Ovary (tissue), 9 donors: ENCODE measurements around the gene EAPP. TPM values are rescaled to one million over a fixed set of nuclear protein-coding genes. Genes with fewer than 3 reads are reported as not detected.

Source experiments
- DNase-seq, 5 donors: peaks; one replicate each; pipeline ENCODE4 v3.0.0-alpha.2; 2019 to 2020
- H3K27ac ChIP-seq, 2 donors: fragments of 200-600 bp; one replicate each; pipeline versions ENCODE4 v1.5.1 to v1.8.0; 2019 to 2022
- H3K27me3 ChIP-seq: fragments of 200-600 bp; one replicate; pipeline ENCODE4 v1.8.0; 2022
- H3K36me3 ChIP-seq: fragments of 200-600 bp; sonication (generic); one replicate; pipeline ENCODE4 v1.5.1; 2019
- H3K4me1 ChIP-seq: one replicate; pipeline ENCODE4 v1.8.1; 2013; ENCODE audit warnings: mild to moderate bottlenecking, moderate library complexity; ENCODE audit not compliant: insufficient read depth
- H3K4me3 ChIP-seq: fragments of 200-600 bp; sonication (generic); one replicate; pipeline ENCODE4 v1.5.1; 2017
- H3K9me3 ChIP-seq, 2 donors: fragments of 200-600 bp in 1 of 2; sonication (generic) in 1 of 2; one replicate each; pipeline versions ENCODE4 v1.5.1 to v1.8.1; 2013 to 2019; ENCODE audit warnings: mild to moderate bottlenecking in 1 of 2, moderate library complexity in 1 of 2
- EP300 ChIP-seq: sonication (generic); formaldehyde crosslinking; IDR thresholded peaks from one replicate; pipeline ENCODE4 v1.6.1; 2017; ENCODE audit warnings: antibody characterized with exemption
- POLR2A ChIP-seq: fragments of 450-650 bp; IDR thresholded peaks from one replicate; pipeline ENCODE4 v1.6.1; 2017; ENCODE audit warnings: antibody characterized with exemption, mild to moderate bottlenecking, moderate library complexity
- WGBS, 3 donors: extraction: QIAGEN DNeasy Blood & Tissue Kit in 1 of 3; methylation state at CpG; one replicate each; pipeline versions ENCODE4 v1.1.5 to v1.1.7; 2013 to 2017; 5-methylcytosine and 5-hydroxymethylcytosine counted together
- intact Hi-C, 4 donors: fragments of 100-400 bp; cut with DNase I; formaldehyde crosslinking; loops; one replicate each; pipeline versions ENCODE4 v1.11.0 to v1.15.1; 2022 to 2023
- polyA plus RNA-seq, 2 donors: library from polyadenylated mRNA; stranded (reverse); fragments of 200-250 nt in 1 of 2; fragments of 350-450 nt in 1 of 2; fragmentation: Illumina TruSeq in 1 of 2; extraction: RNeasy Lipid Tissue Mini Kit (QIAGEN cat#74804) in 1 of 2; gene quantifications; one replicate each; pipeline ENCODE4 v1.2.3, GENCODE V29; 2013 to 2014
- total RNA-seq, 7 donors: library from RNA; depleted of rRNA in 2 of 7; stranded (reverse); fragments of >200 nt in 2 of 7; fragmentation: NEBNext Ultra II Directional in 3 of 7; extraction: Animal tissue kit (Norgen Biotek cat#: 25700) in 3 of 7; gene quantifications; one replicate each; pipeline versions ENCODE4 v1.1.0 to v1.2.4, GENCODE V29; 2016 to 2023
- TF ChIP-seq, protein P1 (sequence below), 3 donors: fragments of 450-650 bp in 2 of 3; fragments of 200-600 bp in 1 of 3; IDR thresholded peaks; one replicate each; pipeline versions ENCODE4 v1.5.1 to v1.8.0; 2016 to 2022; ENCODE audit warnings: antibody characterized with exemption in 3 of 3, mild to moderate bottlenecking in 1 of 3
- donor health status: DM: no; HTN: no; CAD: no; lungs with moderate emphysema.
- donor health status: DM: no; HTN: no; CAD: no.
- donor health status: Bipolar disorder and iron deficiency.
- donor health status: DM: yes; HTN: yes; CAD: no.
- donor health status: DM: no; HTN: no; CAD: no.
- donor health status: DM: yes; HTN: yes; CAD: no.

The EAPP gene
- total and polyA plus RNA-seq, 9 donors: 41.1 to 67.8 (median 47.1) TPM

- peaks cover 12% of the 10 kb centered on the region for H3K4me1 ChIP-seq
- no peaks in the 10 kb centered on the region for H3K36me3 ChIP-seq
- H3K27me3 ChIP-seq: no peaks in the 10 kb centered on the region
- TF ChIP-seq, protein P1, sequence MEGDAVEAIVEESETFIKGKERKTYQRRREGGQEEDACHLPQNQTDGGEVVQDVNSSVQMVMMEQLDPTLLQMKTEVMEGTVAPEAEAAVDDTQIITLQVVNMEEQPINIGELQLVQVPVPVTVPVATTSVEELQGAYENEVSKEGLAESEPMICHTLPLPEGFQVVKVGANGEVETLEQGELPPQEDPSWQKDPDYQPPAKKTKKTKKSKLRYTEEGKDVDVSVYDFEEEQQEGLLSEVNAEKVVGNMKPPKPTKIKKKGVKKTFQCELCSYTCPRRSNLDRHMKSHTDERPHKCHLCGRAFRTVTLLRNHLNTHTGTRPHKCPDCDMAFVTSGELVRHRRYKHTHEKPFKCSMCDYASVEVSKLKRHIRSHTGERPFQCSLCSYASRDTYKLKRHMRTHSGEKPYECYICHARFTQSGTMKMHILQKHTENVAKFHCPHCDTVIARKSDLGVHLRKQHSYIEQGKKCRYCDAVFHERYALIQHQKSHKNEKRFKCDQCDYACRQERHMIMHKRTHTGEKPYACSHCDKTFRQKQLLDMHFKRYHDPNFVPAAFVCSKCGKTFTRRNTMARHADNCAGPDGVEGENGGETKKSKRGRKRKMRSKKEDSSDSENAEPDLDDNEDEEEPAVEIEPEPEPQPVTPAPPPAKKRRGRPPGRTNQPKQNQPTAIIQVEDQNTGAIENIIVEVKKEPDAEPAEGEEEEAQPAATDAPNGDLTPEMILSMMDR (IDR thresholded peaks at IDR 0.05): peak in 2 of 3 donors; percentile 14 to 21
- TF ChIP-seq POLR2A: peak; percentile 60
- TF ChIP-seq EP300: peak; percentile 96
- H3K27ac ChIP-seq: peak overlapping the region; percentile 79 to 90
- H3K4me3 ChIP-seq: no peak overlapping the region
- 12 to 15% (median 13%) methylated on average over 14 of the region's 14 CpGs for WGBS, 3 donors
- intact Hi-C loops: loop anchor here in 2 of 4 donors (5.0 kb wide), 2 partner anchors 35 to 40 kb away; partner anchors contain the start of genes EAPP (in 1 of the 2) and SPTSSA (in 1 of the 2)
- DNase-seq: peak; percentile 87 to 93 (median 90)
- H3K9me3 ChIP-seq: no peaks in the 10 kb centered on the region
Observed at GRCh38 chr14:34496679-34497513, 42.6 kb downstream of the EAPP start.

DNA sequence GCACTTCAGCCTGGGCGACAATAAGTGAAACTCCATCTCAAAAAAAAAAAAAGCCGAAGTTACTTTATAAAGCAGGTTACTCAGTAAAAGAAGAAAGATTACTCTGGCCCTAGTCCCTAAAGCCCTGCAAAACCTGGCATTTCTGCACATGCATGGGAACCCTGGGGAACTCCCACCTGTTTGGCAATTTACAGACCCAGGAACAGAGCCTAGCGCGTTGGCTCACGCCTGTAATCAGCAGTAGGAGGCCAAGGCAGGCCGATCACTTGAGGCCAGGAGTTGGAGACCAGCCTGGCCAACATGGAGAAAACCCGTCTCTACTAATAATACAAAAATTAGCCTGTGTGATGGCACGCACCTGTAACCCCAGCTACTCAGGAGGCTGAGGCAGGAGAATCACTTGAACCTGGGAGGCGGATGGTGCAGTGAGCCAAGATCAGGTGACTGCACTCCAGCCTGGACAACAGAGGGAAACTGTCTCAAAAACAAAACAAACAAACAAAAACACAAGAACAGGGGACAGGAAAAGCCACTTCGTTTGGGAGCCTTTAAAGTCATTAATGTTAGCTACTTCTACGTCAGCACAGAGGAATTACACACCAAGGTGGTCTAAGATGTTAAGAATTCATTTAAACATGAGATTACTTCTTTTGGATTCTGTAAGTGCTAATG is 43.4 kb downstream of the EAPP start:
- TF ChIP-seq EP300 (no peak), POLR2A (peak; percentile 10)
- 58 to 83% (median 59%) methylated on average over 11 of the region's 11 CpGs for WGBS, 3 donors
- H3K36me3 ChIP-seq: no peaks in the 10 kb centered on the region
- no peaks in the 10 kb centered on the region for H3K27me3 ChIP-seq
- peaks cover 12% of the 10 kb centered on the region for H3K4me1 ChIP-seq
- no peak overlapping the region for H3K4me3 ChIP-seq
- peak overlapping the region; percentile 79 to 90 for H3K27ac ChIP-seq
- DNase-seq: peak; percentile 37 to 77 (median 68)
- H3K9me3 ChIP-seq: no peaks in the 10 kb centered on the region
- intact Hi-C loops: loop anchor here in 2 of 4 donors (5.0 kb wide), 2 partner anchors 34 to 41 kb away; partner anchors contain the start of genes EAPP (in 1 of the 2) and SPTSSA (in 1 of the 2)

- whole genome bisulfite sequencing, 3 donors: 9 to 25% (median 12%) methylated on average over 1 of the region's 1 CpG
- no peaks in the 10 kb centered on the region for H3K9me3 ChIP-seq
- no peaks in the 10 kb centered on the region for H3K4me1 ChIP-seq
- intact Hi-C loops: no loop called here
- no peak for DNase-seq
- no peak overlapping the region for H3K27ac ChIP-seq
- TF ChIP-seq, protein P1 (IDR thresholded peaks at IDR 0.05): no peak
- TF ChIP-seq EP300 (no peak), POLR2A (no peak)
- H3K36me3 ChIP-seq: no peaks in the 10 kb centered on the region
- H3K27me3 ChIP-seq: no peaks in the 10 kb centered on the region
- no peak overlapping the region for H3K4me3 ChIP-seq
Observed at GRCh38 chr14:34489324-34489723, 50.2 kb downstream of the EAPP start.

DNA sequence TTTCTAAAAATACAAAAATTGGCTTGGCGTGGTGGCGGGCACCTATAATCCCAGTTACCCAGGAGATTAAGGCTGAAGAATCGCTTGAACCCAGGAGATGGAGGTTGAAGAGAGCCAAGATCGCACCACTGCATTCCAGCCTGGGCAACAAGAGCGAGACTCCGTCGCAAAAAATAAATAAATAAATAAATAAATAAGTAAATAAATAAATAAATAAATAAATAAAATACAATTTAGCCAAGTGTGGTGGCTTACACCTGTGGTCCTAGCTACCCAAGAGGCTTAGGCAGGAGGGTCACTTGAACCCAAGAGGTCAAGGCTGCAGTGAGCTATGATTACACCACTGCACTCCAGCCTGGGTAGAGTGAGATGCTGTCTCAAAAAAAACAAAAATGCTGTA is 51.0 kb downstream of the EAPP start:
- intact Hi-C loops: no loop called here
- Histone ChIP-seq H3K9me3 (no peaks in the 10 kb centered on the region), H3K36me3 (no peaks in the 10 kb centered on the region), H3K4me1 (no peaks in the 10 kb centered on the region), H3K27ac (no peak overlapping the region), H3K4me3 (no peak overlapping the region), H3K27me3 (no peaks in the 10 kb centered on the region)
- WGBS, 3 donors: 97 to 98% (median 98%) methylated on average over 7 of the region's 7 CpGs
- no peak for TF ChIP-seq POLR2A
- TF ChIP-seq, protein P1 (IDR thresholded peaks at IDR 0.05): no peak
- no peak for TF ChIP-seq EP300
- no peak for DNase-seq
